Fibroblast of villous mesenchyme (primary cell): ENCODE data around the gene CD101. TPM values are rescaled to one million over a fixed set of nuclear protein-coding genes. Genes with fewer than 3 reads are reported as not detected.

ENCODE experiments used
- DNase-seq: peaks from one replicate; pipeline ENCODE4 v3.0.0-alpha.2; 2010; ENCODE audit warnings: low read depth
- H3K4me3 ChIP-seq: 2 replicates; pipeline ENCODE4 v1.5.1; 2011; ENCODE audit warnings: low read depth, mild to moderate bottlenecking, low read length
- CTCF ChIP-seq: IDR thresholded peaks from 2 replicates; pipeline ENCODE4 v1.5.1; 2012; ENCODE audit warnings: low read depth, mild to moderate bottlenecking, low read length; ENCODE audit not compliant: insufficient read depth
- total RNA-seq: library from RNA; depleted of rRNA; stranded (reverse); fragments of >200 nt; gene quantifications from 2 replicates; pipeline ENCODE4 v1.2.3, GENCODE V29; 2012

The CD101 gene
- total RNA-seq, 1 donor = under 0.01 TPM

- no peak for TF ChIP-seq CTCF
- DNase-seq = no peak
- H3K4me3 ChIP-seq = no peak overlapping the region
Observed at GRCh38 chr1:116991171-116991845, 10.3 kb upstream of the CD101 start.

- DNase-seq = no peak
- TF ChIP-seq CTCF = no peak
- no peak overlapping the region for H3K4me3 ChIP-seq
Observed at GRCh38 chr1:116991918-116992317, 9.6 kb upstream of the CD101 start.

- H3K4me3 ChIP-seq = no peak overlapping the region
- no peak for DNase-seq
- no peak for TF ChIP-seq CTCF
Observed at GRCh38 chr1:116993286-116993685, 8.3 kb upstream of the CD101 start.

GRCh38 chr1:116994411-116994810 lies 7.1 kb upstream of the CD101 start:
- no peak overlapping the region for H3K4me3 ChIP-seq
- no peak for TF ChIP-seq CTCF
- no peak for DNase-seq

- TF ChIP-seq CTCF = no peak
- no peak overlapping the region for H3K4me3 ChIP-seq
- DNase-seq = no peak
Observed at GRCh38 chr1:116997066-116997465, 4.5 kb upstream of the CD101 start.

- TF ChIP-seq CTCF = no peak
- no peak overlapping the region for H3K4me3 ChIP-seq
- DNase-seq = no peak
Observed at GRCh38 chr1:116997636-116998035, 3.9 kb upstream of the CD101 start.

- DNase-seq = no peak
- no peak for TF ChIP-seq CTCF
- H3K4me3 ChIP-seq = no peak overlapping the region
Observed at GRCh38 chr1:116999596-116999995, 2.0 kb upstream of the CD101 start.
